Activated naive CD4-positive, alpha-beta T cell treated with anti-CD3 and anti-CD28 coated beads, Interleukin-2, amount 50 U/mL, for 72 hours (primary cell): Measurements from ENCODE around the gene IRGM. TPM values are rescaled to one million over a fixed set of nuclear protein-coding genes. Genes with fewer than 3 reads are reported as not detected.
A peak's percentile ranks its signal among the peaks of the same experiment; 100 is the strongest.
"Not testable (repeated sequence)": the region's sequence is repeated elsewhere in the genome, so short reads cannot be mapped to it uniquely, and the experiment has no call there.

Experiments used
- ATAC-seq, 2 donors: fragments of 150-1000 bp; cut with Tn5 transposase; 2 replicates each; pipeline ENCODE4 v1.10.0; 2021; ENCODE audit warnings: mild to moderate bottlenecking in 2 of 2, moderate library complexity in 2 of 2
- DNase-seq, 2 donors: peaks; one replicate each; pipeline ENCODE4 v3.0.0; 2021 to 2022; ENCODE audit warnings: low spot score in 2 of 2
- H3K27ac Mint-ChIP-seq, 2 donors: one replicate each; pipeline ENCODE4 v1.8.0; 2022; ENCODE audit warnings: mild to moderate bottlenecking in 2 of 2, mixed read lengths in 2 of 2
- H3K36me3 Mint-ChIP-seq, 2 donors: one replicate each; pipeline ENCODE4 v1.8.0; 2022; ENCODE audit warnings: mixed read lengths in 2 of 2
- H3K9me3 Mint-ChIP-seq, 2 donors: one replicate each; pipeline ENCODE4 v1.8.0; 2022; ENCODE audit warnings: mixed read lengths in 2 of 2
- total RNA-seq, 2 donors: library from RNA; stranded (reverse); gene quantifications; one replicate each; pipeline ENCODE4 v1.2.3, GENCODE V29; 2022

IRGM gene
- total RNA-seq, 2 donors from 2014 or later = 4.5 to 4.7 TPM

GRCh38 chr5:150853561-150853960, 7.2 kb downstream of the IRGM start:
- DNase-seq (no peak), ATAC-seq (no peak)
- H3K27ac Mint-ChIP-seq = no peak overlapping the region
- H3K36me3 Mint-ChIP-seq = peaks cover 0 to 8% of the 10 kb centered on the region in 2 donors
- H3K9me3 Mint-ChIP-seq = peaks cover 0 to 6% of the 10 kb centered on the region in 2 donors

- Mint-ChIP-seq H3K36me3 (peaks cover 11 to 16% of the 10 kb centered on the region in 2 donors), H3K9me3 (peaks cover 0 to 19% of the 10 kb centered on the region in 2 donors)
- ATAC-seq, DNase-seq, H3K27ac Mint-ChIP-seq: not testable (repeated sequence)
Measured at GRCh38 chr5:150856700-150857099, 10.4 kb downstream of the IRGM start.

GRCh38 chr5:150860246-150860821, 14.0 kb downstream of the IRGM start:
- H3K9me3 Mint-ChIP-seq = peaks cover 0 to 25% of the 10 kb centered on the region in 2 donors
- peaks cover 17 to 23% of the 10 kb centered on the region in 2 donors for H3K36me3 Mint-ChIP-seq
- ATAC-seq (no peak), DNase-seq (no peak)
- H3K27ac Mint-ChIP-seq = no peak overlapping the region

DNA sequence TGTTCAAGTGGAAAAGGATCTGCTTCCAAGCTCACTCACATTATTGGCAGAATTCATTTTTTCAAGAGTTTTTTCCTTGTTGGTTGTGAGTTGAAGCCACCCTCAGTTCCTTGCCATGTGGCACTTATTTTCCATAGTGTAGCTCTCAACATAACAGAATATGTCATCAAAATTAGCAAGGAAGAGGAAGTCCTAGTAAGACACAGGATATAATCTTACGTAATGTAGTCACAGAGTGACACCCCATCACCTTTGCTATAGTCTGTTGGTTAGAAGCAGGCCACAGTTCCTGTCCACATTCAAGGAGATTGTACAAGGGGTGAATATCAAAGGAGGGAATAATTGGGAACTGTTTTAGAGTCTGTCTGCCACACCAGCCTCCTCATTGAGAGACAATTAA, 15.7 kb downstream of the IRGM start:
- no peak for ATAC-seq
- DNase-seq = no peak
- H3K36me3 Mint-ChIP-seq = peaks cover 17 to 23% of the 10 kb centered on the region in 2 donors
- H3K27ac Mint-ChIP-seq = no peak overlapping the region
- H3K9me3 Mint-ChIP-seq = peaks cover 0 to 29% of the 10 kb centered on the region in 2 donors

DNA sequence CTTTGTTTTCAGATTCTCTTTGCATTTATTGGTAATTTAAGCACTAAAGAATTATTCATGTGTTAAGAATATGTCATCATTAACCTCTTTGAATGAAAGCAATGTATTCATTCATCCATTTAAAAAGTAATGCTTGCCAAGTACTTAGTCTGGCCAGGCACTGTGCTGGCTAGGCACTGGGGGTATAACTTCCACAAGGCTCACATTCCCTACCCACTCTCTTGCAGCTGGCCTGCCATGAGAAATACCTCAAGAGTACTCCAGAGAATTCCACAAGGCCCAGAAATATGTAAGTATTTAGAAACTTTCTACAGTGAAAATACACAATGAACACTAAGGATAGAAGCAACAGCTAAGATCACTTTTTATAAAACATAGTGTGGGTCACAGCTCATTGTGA, 33.0 kb downstream of the IRGM start:
- H3K36me3 Mint-ChIP-seq = peaks cover 16 to 25% of the 10 kb centered on the region in 2 donors
- no peak for DNase-seq
- peaks cover 11 to 13% of the 10 kb centered on the region in 2 donors for H3K9me3 Mint-ChIP-seq
- ATAC-seq = no peak
- no peak overlapping the region for H3K27ac Mint-ChIP-seq

GRCh38 chr5:150895431-150896428, 49.4 kb downstream of the IRGM start:
- Mint-ChIP-seq H3K36me3 (peaks cover 77% of the 10 kb centered on the region in 2 donors), H3K27ac (no peak overlapping the region), H3K9me3 (peaks cover 65 to 74% of the 10 kb centered on the region in 2 donors)
- peak in 1 of 2 donors; percentile 39 for ATAC-seq
- no peak for DNase-seq

Other genes starting within 250 kb of the IRGM start
- under 1 TPM; 0.18 to 0.53 TPM for gene SYNPO, start 205.9 kb upstream of the IRGM start, total RNA-seq
- gene MYOZ3, start 185.3 kb upstream of the IRGM start, total RNA-seq = under 1 TPM; 0.09 to 0.49 TPM
- 100 to 1,000 TPM in 1 of 2 donors, 10 to 100 TPM in 1; 62.0 to 104 TPM for gene RBM22, start 145.5 kb upstream of the IRGM start, total RNA-seq
- 10 to 100 TPM; 44.0 to 56.4 TPM for gene DCTN4, start 87.5 kb upstream of the IRGM start, total RNA-seq
- 10 to 100 TPM; 27.1 to 33.0 TPM for gene SMIM3, start 67.8 kb upstream of the IRGM start, total RNA-seq
- 1 to 10 TPM; 1.6 to 2.2 TPM for gene ZNF300, start 58.5 kb downstream of the IRGM start, total RNA-seq
- under 1 TPM in 1 of 2 donors, not detected in 1; 0.23 TPM for gene GPX3, start 174.1 kb downstream of the IRGM start, total RNA-seq
- 100 to 1,000 TPM; 221 to 276 TPM for gene TNIP1, start 234.5 kb downstream of the IRGM start, total RNA-seq